Natural killer cell (primary cell): ENCODE data around the gene LIAS. TPM values are rescaled to one million over a fixed set of nuclear protein-coding genes. Genes with fewer than 3 reads are reported as not detected.

Source experiments
- ATAC-seq, 3 donors: fragments of 150-1000 bp in 2 of 3; fragments of 200-7000 bp in 1 of 3; cut with Tn5 transposase; 1 replicate in 1 of 3; 2 replicates in 2 of 3; pipeline ENCODE4 v1.10.0; 2021; ENCODE audit warnings: mild to moderate bottlenecking in 2 of 3, moderate library complexity in 2 of 3
- DNase-seq, 2 donors: peaks; one replicate each; pipeline versions ENCODE4 v3.0.0 to v3.0.0-alpha.2; 2013 to 2021; ENCODE audit warnings: mixed read lengths in 1 of 2
- H3K27ac ChIP-seq: one replicate; pipeline ENCODE4 v1.5.1; 2013; ENCODE audit warnings: mild to moderate bottlenecking, low read length
- H3K27me3 ChIP-seq: one replicate; pipeline ENCODE4 v1.6.1; 2013; ENCODE audit warnings: low read length; ENCODE audit not compliant: control insufficient read depth, insufficient read depth
- H3K36me3 ChIP-seq: one replicate; pipeline ENCODE4 v1.6.1; 2013; ENCODE audit warnings: low read length; ENCODE audit not compliant: control insufficient read depth, insufficient read depth
- H3K4me1 ChIP-seq: one replicate; pipeline ENCODE4 v1.6.1; 2013; ENCODE audit warnings: low read length; ENCODE audit not compliant: control insufficient read depth, insufficient read depth
- H3K4me3 ChIP-seq: one replicate; pipeline ENCODE4 v1.5.1; 2013; ENCODE audit warnings: low read length
- H3K9me3 ChIP-seq: one replicate; pipeline ENCODE4 v1.6.1; 2013; ENCODE audit warnings: low read length; ENCODE audit not compliant: control insufficient read depth, insufficient read depth
- H3K27ac Mint-ChIP-seq, 2 donors: one replicate each; pipeline ENCODE4 v1.8.0; 2022; ENCODE audit warnings: mild to moderate bottlenecking in 2 of 2, mixed read lengths in 2 of 2, moderate library complexity in 1 of 2
- H3K27me3 Mint-ChIP-seq, 2 donors: one replicate each; pipeline ENCODE4 v1.8.0; 2022; ENCODE audit warnings: low read depth in 2 of 2, mixed read lengths in 2 of 2
- H3K36me3 Mint-ChIP-seq: one replicate; pipeline ENCODE4 v1.8.0; 2022; ENCODE audit warnings: mixed read lengths
- H3K4me1 Mint-ChIP-seq, 2 donors: one replicate each; pipeline ENCODE4 v1.8.0; 2022; ENCODE audit warnings: mixed read lengths in 2 of 2
- H3K4me3 Mint-ChIP-seq: one replicate; pipeline ENCODE4 v1.8.0; 2022; ENCODE audit warnings: mild to moderate bottlenecking, moderate library complexity, mixed read lengths
- H3K9me3 Mint-ChIP-seq, 2 donors: one replicate each; pipeline ENCODE4 v1.8.0; 2022; ENCODE audit warnings: mixed read lengths in 2 of 2
- WGBS: methylation state at CpG from one replicate; pipeline ENCODE4 v1.1.7; 2013; ENCODE audit warnings: missing lambda C conversion rate; ENCODE audit not compliant: insufficient coverage; 5-methylcytosine and 5-hydroxymethylcytosine counted together
- intact Hi-C: fragments of 100-400 bp; cut with micrococcal nuclease; formaldehyde crosslinking; loops from one replicate; pipeline ENCODE4 v1.14.2; 2022
- total RNA-seq, 4 donors: library from RNA; stranded (reverse); fragments of 120-200 nt in 1 of 4; gene quantifications; one replicate each; pipeline versions ENCODE4 v1.2.3 to v1.2.4, GENCODE V29; 2013 to 2022
- TF ChIP-seq, protein P1 (sequence below): fragments of 200-600 bp; IDR thresholded peaks from one replicate; pipeline ENCODE4 v1.8.0; 2022; ENCODE audit warnings: antibody characterized with exemption

The LIAS gene
- total RNA-seq, 3 donors from 2014 or later (not counting 1 experiment from before 2014, with no cell fraction given): 10.6 to 14.3 (median 11.9) TPM

DNA sequence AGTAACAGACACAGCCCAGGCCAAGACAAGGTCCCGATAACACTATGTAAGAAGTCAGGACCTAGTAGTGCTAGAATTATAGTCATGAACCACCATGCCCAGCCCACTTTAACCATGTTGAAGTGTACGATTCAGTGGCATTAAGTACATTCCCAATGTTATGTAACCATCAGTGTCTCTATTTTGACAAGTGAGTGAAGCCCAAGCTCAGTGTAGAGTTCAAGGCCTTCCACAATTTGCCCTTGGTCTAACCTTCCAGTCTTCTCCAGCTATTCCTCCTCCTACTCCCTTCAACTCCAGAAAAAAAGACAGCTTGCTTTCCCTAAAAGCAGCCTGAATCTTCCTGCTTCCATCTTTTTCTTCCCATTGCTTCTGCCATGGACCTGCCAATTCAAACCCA lies 31.5 kb downstream of the LIAS start:
- TF ChIP-seq, protein P1, sequence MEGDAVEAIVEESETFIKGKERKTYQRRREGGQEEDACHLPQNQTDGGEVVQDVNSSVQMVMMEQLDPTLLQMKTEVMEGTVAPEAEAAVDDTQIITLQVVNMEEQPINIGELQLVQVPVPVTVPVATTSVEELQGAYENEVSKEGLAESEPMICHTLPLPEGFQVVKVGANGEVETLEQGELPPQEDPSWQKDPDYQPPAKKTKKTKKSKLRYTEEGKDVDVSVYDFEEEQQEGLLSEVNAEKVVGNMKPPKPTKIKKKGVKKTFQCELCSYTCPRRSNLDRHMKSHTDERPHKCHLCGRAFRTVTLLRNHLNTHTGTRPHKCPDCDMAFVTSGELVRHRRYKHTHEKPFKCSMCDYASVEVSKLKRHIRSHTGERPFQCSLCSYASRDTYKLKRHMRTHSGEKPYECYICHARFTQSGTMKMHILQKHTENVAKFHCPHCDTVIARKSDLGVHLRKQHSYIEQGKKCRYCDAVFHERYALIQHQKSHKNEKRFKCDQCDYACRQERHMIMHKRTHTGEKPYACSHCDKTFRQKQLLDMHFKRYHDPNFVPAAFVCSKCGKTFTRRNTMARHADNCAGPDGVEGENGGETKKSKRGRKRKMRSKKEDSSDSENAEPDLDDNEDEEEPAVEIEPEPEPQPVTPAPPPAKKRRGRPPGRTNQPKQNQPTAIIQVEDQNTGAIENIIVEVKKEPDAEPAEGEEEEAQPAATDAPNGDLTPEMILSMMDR: no peak
- 83% methylated on average over 2 of the region's 2 CpGs for WGBS
- H3K27me3 Mint-ChIP-seq: no peaks in the 10 kb centered on the region
- H3K4me3 ChIP-seq: no peak overlapping the region
- H3K9me3 ChIP-seq: no peaks in the 10 kb centered on the region
- ATAC-seq (no peak), DNase-seq (no peak)
- H3K27me3 ChIP-seq: no peaks in the 10 kb centered on the region
- H3K36me3 ChIP-seq: no peaks in the 10 kb centered on the region
- no peak overlapping the region for H3K27ac ChIP-seq
- no peaks in the 10 kb centered on the region for H3K4me1 ChIP-seq
- H3K9me3 Mint-ChIP-seq: no peaks in the 10 kb centered on the region
- no peak overlapping the region for H3K27ac Mint-ChIP-seq
- no peak overlapping the region for H3K4me3 Mint-ChIP-seq
- no peaks in the 10 kb centered on the region for H3K36me3 Mint-ChIP-seq
- H3K4me1 Mint-ChIP-seq: no peaks in the 10 kb centered on the region
- intact Hi-C loops: no loop called here

DNA sequence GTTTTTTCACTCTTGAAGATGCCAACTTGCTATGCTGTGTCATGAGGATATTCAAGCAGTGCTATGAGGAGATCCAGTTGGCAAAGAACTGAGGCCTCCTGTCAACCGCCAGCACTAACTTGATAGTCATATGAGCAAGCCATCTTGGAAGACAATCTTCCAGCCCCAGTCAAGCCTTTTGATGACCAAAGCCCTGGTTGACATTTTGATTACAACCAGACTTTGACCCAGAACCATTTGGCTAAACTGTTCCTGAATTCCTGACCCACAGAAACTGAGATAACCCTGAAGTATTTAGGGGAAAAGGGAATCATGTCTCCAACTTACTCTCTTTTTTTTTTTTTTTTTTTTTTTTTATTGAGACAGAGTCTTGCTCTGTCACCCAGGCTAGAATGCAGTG lies 35.5 kb downstream of the LIAS start:
- H3K4me3 ChIP-seq: no peak overlapping the region
- H3K27me3 Mint-ChIP-seq: no peaks in the 10 kb centered on the region
- H3K36me3 ChIP-seq: peaks cover 7% of the 10 kb centered on the region
- H3K27me3 ChIP-seq: no peaks in the 10 kb centered on the region
- no peaks in the 10 kb centered on the region for H3K36me3 Mint-ChIP-seq
- H3K27ac Mint-ChIP-seq: no peak overlapping the region
- DNase-seq (no peak), ATAC-seq (no peak)
- no peaks in the 10 kb centered on the region for H3K9me3 Mint-ChIP-seq
- no peak overlapping the region for H3K27ac ChIP-seq
- no peak overlapping the region for H3K4me3 Mint-ChIP-seq
- H3K4me1 Mint-ChIP-seq: no peaks in the 10 kb centered on the region
- H3K9me3 ChIP-seq: no peaks in the 10 kb centered on the region
- no peaks in the 10 kb centered on the region for H3K4me1 ChIP-seq
- intact Hi-C loops: no loop called here
- 100% methylated on average over 1 of the region's 1 CpG for WGBS
- TF ChIP-seq, protein P1: no peak

DNA sequence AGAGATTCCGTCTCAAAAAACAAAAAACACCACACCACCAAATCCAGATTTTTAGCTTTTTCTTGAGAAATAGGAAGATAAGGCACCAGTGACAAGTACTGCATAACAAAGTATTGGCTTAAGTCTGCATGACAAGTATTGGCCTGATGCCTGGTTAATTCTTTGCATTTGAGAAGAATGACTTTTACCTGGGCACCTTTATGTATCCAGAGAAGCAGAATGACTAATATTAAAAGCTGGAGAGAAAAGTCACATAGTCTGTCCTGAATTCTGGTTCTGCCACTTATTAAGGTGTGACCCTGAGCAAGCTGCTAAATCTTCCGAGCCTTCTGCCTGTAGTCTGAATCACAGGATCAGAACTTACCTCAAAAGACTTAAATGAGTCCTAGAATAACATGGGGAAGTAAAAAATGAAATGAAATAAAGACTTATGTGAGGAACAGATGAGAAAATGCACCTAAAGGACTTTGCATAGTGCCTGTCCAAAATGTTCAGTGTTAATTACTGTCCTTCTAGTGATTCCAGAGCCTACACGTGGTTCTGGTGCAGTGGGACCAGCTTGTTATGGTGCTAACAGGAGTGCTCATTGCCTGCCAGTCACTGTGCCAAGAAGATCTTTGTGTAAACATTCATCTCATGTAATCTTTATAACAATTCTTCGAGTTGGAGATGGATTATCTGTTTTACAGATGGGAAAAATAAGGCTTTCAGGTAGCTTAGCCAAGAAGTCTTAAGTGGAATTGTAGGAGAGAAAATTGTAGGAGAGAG lies 36.8 kb downstream of the LIAS start:
- Mint-ChIP-seq H3K27me3 (no peaks in the 10 kb centered on the region), H3K4me3 (no peak overlapping the region), H3K36me3 (no peaks in the 10 kb centered on the region), H3K9me3 (no peaks in the 10 kb centered on the region), H3K4me1 (no peaks in the 10 kb centered on the region), H3K27ac (no peak overlapping the region)
- TF ChIP-seq, protein P1: no peak
- 91% methylated on average over 3 of the region's 4 CpGs for WGBS
- no peaks in the 10 kb centered on the region for H3K27me3 ChIP-seq
- no peaks in the 10 kb centered on the region for H3K9me3 ChIP-seq
- no peak overlapping the region for H3K4me3 ChIP-seq
- ATAC-seq (no peak), DNase-seq (no peak)
- no peak overlapping the region for H3K27ac ChIP-seq
- no peaks in the 10 kb centered on the region for H3K4me1 ChIP-seq
- H3K36me3 ChIP-seq: peaks cover 9% of the 10 kb centered on the region
- intact Hi-C loops: no loop called here
